Neural cell (in vitro differentiated cells): Measurements from ENCODE around the gene RPS28. TPM values are rescaled to one million over a fixed set of nuclear protein-coding genes. Genes with fewer than 3 reads are reported as not detected.
A peak's percentile ranks its signal among the peaks of the same experiment; 100 is the strongest.

Experiments
- H2AFZ ChIP-seq: fragments of 200-600, 300-800 bp; sonication (generic), shearing (Covaris generic); 2 replicates; pipeline ENCODE4 v1.6.0; 2014; ENCODE audit warnings: low read depth, mild to moderate bottlenecking, antibody characterized with exemption, low read length, moderate library complexity
- H3F3A ChIP-seq: fragments of 200-600 bp; shearing (Covaris generic); 2 replicates; pipeline ENCODE4 v1.6.1; 2016; ENCODE audit warnings: mild to moderate bottlenecking, moderate library complexity, mixed read lengths, antibody characterized with exemption, low read length; ENCODE audit not compliant: insufficient read depth, poor library complexity, severe bottlenecking
- H3K27ac ChIP-seq: fragments of 200-600, 300-800 bp; sonication (generic), shearing (Covaris generic); 2 replicates; pipeline ENCODE4 v1.5.1; 2014; ENCODE audit warnings: mild to moderate bottlenecking, low read length, moderate library complexity
- H3K27me3 ChIP-seq: fragments of 300-800, 200-600 bp; sonication (generic), shearing (Covaris generic); 2 replicates; pipeline ENCODE4 v1.6.0; 2014; ENCODE audit warnings: mild to moderate bottlenecking, low read depth, low read length, moderate library complexity; ENCODE audit not compliant: insufficient read depth
- H3K36me3 ChIP-seq: fragments of 300-800, 200-600 bp; sonication (generic), shearing (Covaris generic); 2 replicates; pipeline ENCODE4 v1.5.1; 2014; ENCODE audit warnings: mild to moderate bottlenecking, antibody characterized with exemption, low read length, moderate library complexity; ENCODE audit not compliant: insufficient read depth
- H3K4me2 ChIP-seq: fragments of 300-800, 200-600 bp; sonication (generic), shearing (Covaris generic); 2 replicates; pipeline ENCODE4 v1.6.0; 2014; ENCODE audit warnings: mild to moderate bottlenecking, low read length
- H3K4me3 ChIP-seq: fragments of 300-800, 200-600 bp; sonication (generic), shearing (Covaris generic); 2 replicates; pipeline ENCODE4 v1.5.1; 2014; ENCODE audit warnings: mild to moderate bottlenecking, low read length, moderate library complexity
- H3K79me2 ChIP-seq: fragments of 200-600 bp; shearing (Covaris generic); replicated peaks from 2 replicates; pipeline ENCODE4 v1.6.0; 2014; ENCODE audit warnings: mild to moderate bottlenecking, low read length, moderate library complexity; ENCODE audit not compliant: insufficient read depth
- H3K9ac ChIP-seq: fragments of 300-800, 200-600 bp; sonication (generic), shearing (Covaris generic); 2 replicates; pipeline ENCODE4 v1.6.1; 2016; ENCODE audit warnings: mild to moderate bottlenecking, low read length, mixed read lengths
- H3K9me2 ChIP-seq: fragments of 200-600 bp; shearing (Covaris generic); 2 replicates; pipeline ENCODE4 v1.6.1; 2016; ENCODE audit warnings: mild to moderate bottlenecking, low read length, mixed read lengths; ENCODE audit not compliant: insufficient read depth
- H3K9me3 ChIP-seq: fragments of 200-600, 300-800 bp; sonication (generic), shearing (Covaris generic); 2 replicates; pipeline ENCODE4 v1.6.1; 2016; ENCODE audit warnings: mild to moderate bottlenecking, mixed run types, low read length, moderate library complexity, mixed read lengths
- H4K20me1 ChIP-seq: fragments of 200-600 bp; shearing (Covaris generic); 2 replicates; pipeline ENCODE4 v1.6.1; 2016; ENCODE audit warnings: mild to moderate bottlenecking, mixed run types; ENCODE audit not compliant: insufficient read depth
- EP300 ChIP-seq: fragments of 450-650 bp; conservative IDR thresholded peaks from 2 replicates; pipeline ENCODE4 v1.6.1; 2014; ENCODE audit warnings: antibody characterized with exemption, mild to moderate bottlenecking, moderate library complexity; ENCODE audit not compliant: poor library complexity, severe bottlenecking
- EZH2 ChIP-seq: fragments of 200-600, 300-800 bp; shearing (Covaris generic), sonication (generic); IDR thresholded peaks from 2 replicates; pipeline ENCODE4 v1.6.1; 2014; ENCODE audit warnings: antibody characterized with exemption, low read length, borderline replicate concordance, mild to moderate bottlenecking; ENCODE audit not compliant: insufficient read depth, poor library complexity, severe bottlenecking
- MXI1 ChIP-seq: fragments of 450-650 bp; conservative IDR thresholded peaks from 2 replicates; pipeline ENCODE4 v1.6.1; 2014; ENCODE audit warnings: antibody characterized with exemption, mild to moderate bottlenecking; ENCODE audit not compliant: poor library complexity, severe bottlenecking
- POLR2AphosphoS5 ChIP-seq: IDR thresholded peaks from 2 replicates; pipeline ENCODE4 v1.6.1; 2012
- RAD21 ChIP-seq: fragments of 450-650 bp; conservative IDR thresholded peaks from 2 replicates; pipeline ENCODE4 v1.6.1; 2014; ENCODE audit warnings: antibody characterized with exemption, mild to moderate bottlenecking, moderate library complexity
- SMC3 ChIP-seq: fragments of 450-650 bp; conservative IDR thresholded peaks from 2 replicates; pipeline ENCODE4 v1.6.1; 2014; ENCODE audit warnings: antibody characterized with exemption, mild to moderate bottlenecking, moderate library complexity; ENCODE audit not compliant: poor library complexity
- TAF1 ChIP-seq: IDR thresholded peaks from 2 replicates; pipeline ENCODE4 v1.6.1; 2012; ENCODE audit warnings: low read depth
- polyA plus RNA-seq: library from polyadenylated mRNA; depleted of rRNA; stranded (reverse); fragments of >200 nt; gene quantifications from 2 replicates; pipeline ENCODE4 v1.2.3, GENCODE V29; 2014
- TF ChIP-seq, protein P1 (sequence below): IDR thresholded peaks from 2 replicates; pipeline ENCODE4 v1.6.1; 2012; ENCODE audit warnings: borderline replicate concordance
- TF ChIP-seq, protein P2 (sequence below): fragments of 450-650 bp; IDR thresholded peaks from 2 replicates; pipeline ENCODE4 v1.5.1; 2014; ENCODE audit warnings: antibody characterized with exemption, mild to moderate bottlenecking, moderate library complexity; ENCODE audit not compliant: poor library complexity, severe bottlenecking

Gene RPS28
- polyA plus RNA-seq, 1 donor from 2014 or later: 192 TPM

DNA sequence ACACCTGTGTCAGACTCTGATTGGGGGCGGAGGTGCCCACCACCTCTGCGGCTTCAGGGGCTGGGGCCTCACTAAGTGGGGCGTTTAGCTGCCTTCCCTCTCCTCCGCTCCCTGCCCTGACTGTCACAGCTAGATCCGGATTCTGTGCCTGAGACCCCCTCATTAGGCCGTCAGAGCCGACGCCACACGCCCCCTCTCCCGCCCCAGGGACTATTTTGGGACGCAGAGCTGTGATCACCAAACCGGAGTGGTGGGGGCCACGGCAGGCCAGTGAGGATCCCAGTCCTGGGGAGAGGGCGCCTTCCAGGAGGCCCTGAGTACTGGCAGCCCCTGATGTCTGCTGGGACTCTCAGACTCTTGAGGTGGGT lies 21.0 kb downstream of the RPS28 start:
- Histone ChIP-seq H3K4me3 (no peak overlapping the region), H3K9me3 (no peaks in the 10 kb centered on the region), H3F3A (no peaks in the 10 kb centered on the region), H2AFZ (no peak overlapping the region), H3K9ac (no peak overlapping the region), H3K36me3 (no peaks in the 10 kb centered on the region), H3K79me2 (no peaks in the 10 kb centered on the region), H3K4me2 (no peak overlapping the region), H3K9me2 (no peaks in the 10 kb centered on the region), H3K27ac (no peak overlapping the region), H3K27me3 (peaks cover 34% of the 10 kb centered on the region), H4K20me1 (no peaks in the 10 kb centered on the region)
- TF ChIP-seq EP300: no peak
- no peak for TF ChIP-seq MXI1
- TF ChIP-seq EZH2: no peak
- TF ChIP-seq RAD21: no peak
- TF ChIP-seq POLR2AphosphoS5: no peak
- TF ChIP-seq, protein P1, sequence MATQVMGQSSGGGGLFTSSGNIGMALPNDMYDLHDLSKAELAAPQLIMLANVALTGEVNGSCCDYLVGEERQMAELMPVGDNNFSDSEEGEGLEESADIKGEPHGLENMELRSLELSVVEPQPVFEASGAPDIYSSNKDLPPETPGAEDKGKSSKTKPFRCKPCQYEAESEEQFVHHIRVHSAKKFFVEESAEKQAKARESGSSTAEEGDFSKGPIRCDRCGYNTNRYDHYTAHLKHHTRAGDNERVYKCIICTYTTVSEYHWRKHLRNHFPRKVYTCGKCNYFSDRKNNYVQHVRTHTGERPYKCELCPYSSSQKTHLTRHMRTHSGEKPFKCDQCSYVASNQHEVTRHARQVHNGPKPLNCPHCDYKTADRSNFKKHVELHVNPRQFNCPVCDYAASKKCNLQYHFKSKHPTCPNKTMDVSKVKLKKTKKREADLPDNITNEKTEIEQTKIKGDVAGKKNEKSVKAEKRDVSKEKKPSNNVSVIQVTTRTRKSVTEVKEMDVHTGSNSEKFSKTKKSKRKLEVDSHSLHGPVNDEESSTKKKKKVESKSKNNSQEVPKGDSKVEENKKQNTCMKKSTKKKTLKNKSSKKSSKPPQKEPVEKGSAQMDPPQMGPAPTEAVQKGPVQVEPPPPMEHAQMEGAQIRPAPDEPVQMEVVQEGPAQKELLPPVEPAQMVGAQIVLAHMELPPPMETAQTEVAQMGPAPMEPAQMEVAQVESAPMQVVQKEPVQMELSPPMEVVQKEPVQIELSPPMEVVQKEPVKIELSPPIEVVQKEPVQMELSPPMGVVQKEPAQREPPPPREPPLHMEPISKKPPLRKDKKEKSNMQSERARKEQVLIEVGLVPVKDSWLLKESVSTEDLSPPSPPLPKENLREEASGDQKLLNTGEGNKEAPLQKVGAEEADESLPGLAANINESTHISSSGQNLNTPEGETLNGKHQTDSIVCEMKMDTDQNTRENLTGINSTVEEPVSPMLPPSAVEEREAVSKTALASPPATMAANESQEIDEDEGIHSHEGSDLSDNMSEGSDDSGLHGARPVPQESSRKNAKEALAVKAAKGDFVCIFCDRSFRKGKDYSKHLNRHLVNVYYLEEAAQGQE: no peak
- TF ChIP-seq TAF1: no peak
- no peak for TF ChIP-seq SMC3
- TF ChIP-seq, protein P2, sequence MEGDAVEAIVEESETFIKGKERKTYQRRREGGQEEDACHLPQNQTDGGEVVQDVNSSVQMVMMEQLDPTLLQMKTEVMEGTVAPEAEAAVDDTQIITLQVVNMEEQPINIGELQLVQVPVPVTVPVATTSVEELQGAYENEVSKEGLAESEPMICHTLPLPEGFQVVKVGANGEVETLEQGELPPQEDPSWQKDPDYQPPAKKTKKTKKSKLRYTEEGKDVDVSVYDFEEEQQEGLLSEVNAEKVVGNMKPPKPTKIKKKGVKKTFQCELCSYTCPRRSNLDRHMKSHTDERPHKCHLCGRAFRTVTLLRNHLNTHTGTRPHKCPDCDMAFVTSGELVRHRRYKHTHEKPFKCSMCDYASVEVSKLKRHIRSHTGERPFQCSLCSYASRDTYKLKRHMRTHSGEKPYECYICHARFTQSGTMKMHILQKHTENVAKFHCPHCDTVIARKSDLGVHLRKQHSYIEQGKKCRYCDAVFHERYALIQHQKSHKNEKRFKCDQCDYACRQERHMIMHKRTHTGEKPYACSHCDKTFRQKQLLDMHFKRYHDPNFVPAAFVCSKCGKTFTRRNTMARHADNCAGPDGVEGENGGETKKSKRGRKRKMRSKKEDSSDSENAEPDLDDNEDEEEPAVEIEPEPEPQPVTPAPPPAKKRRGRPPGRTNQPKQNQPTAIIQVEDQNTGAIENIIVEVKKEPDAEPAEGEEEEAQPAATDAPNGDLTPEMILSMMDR: no peak

DNA sequence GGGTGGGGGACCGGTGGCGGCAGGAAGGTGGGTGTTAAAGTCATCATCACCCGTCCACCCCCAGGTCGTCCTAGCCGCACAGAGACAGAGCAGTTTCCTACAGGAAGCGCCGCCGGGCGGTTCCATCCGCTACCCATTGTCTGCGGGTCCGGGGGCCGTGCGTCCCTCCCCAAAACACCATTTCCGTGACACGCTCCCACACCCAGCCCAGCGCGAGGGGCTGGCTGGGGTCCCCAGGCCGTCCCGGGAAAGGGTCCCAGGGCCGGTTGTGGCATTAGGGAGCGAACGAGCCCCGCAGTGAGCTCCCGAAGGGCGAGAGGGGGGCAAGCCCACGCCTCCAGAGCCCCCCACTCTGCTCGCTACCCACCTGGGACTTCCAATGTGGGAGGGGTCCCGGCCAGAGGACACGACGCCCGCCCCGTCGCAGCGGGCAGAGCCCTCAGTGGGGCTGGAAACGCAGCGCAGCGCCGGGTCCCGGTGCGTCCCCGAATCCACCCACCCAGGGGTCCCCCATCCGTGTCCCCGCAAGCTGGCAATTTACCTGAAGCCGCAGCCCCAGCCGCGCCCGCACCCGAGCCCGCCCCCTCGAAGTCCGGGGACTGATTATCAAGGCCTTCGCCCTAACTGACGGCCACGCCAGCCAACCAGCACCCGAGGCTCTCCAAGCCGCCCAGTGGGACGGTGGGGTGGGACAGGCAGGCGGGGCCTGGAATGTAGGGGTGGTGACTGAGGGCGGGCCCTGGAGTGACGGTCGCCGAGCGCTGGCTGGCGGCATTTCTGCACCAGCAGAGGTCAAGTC lies 21.6 kb downstream of the RPS28 start, which contains the start of gene KANK3:
Gene KANK3 (minus strand): TSS at position 579 of the 799 bp plus-strand sequence. CDS start 5,434 bp downstream, outside the sequence.
- Histone ChIP-seq H3K27me3 (peaks cover 34% of the 10 kb centered on the region), H3K9me3 (no peaks in the 10 kb centered on the region), H3K79me2 (no peaks in the 10 kb centered on the region), H2AFZ (no peak within 1 kb of the TSS), H4K20me1 (no peaks in the 10 kb centered on the region), H3K4me3 (peak within 1 kb of the TSS; percentile 31), H3K27ac (no peak within 1 kb of the TSS), H3F3A (no peaks in the 10 kb centered on the region), H3K9ac (no peak within 1 kb of the TSS), H3K4me2 (no peak within 1 kb of the TSS), H3K9me2 (no peaks in the 10 kb centered on the region), H3K36me3 (no peaks in the 10 kb centered on the region)
- TF ChIP-seq TAF1 (no peak), EZH2 (peak; percentile 34)
